Stimulated activated CD4-positive, alpha-beta T cell treated with anti-CD3 and anti-CD28 coated beads, Interleukin-4, amount 100 ng/mL, for 1 hour (primary cell): Measurements from ENCODE around the gene HNF4A.
"Not testable (repeated sequence)": the region's sequence is repeated elsewhere in the genome, so short reads cannot be mapped to it uniquely, and the experiment has no call there.

Source experiments
- DNase-seq: peaks from one replicate; pipeline ENCODE4 v3.0.0-alpha.2; 2020

The HNF4A gene

GRCh38 chr20:44447827-44448419, 92.4 kb downstream of the HNF4A start:
- no peak for DNase-seq

- no peak for DNase-seq
Measured at GRCh38 chr20:44448753-44449546, 93.5 kb downstream of the HNF4A start.

- no peak for DNase-seq
Measured at GRCh38 chr20:44449864-44450263, 94.4 kb downstream of the HNF4A start.

- no peak for DNase-seq
Measured at GRCh38 chr20:44450281-44450889, 94.9 kb downstream of the HNF4A start.

- DNase-seq, result no peak
Measured at GRCh38 chr20:44450903-44451450, 95.5 kb downstream of the HNF4A start.

- no peak for DNase-seq
Measured at GRCh38 chr20:44454306-44454963, 98.9 kb downstream of the HNF4A start.

GRCh38 chr20:44455126-44455525, 99.6 kb downstream of the HNF4A start:
- no peak for DNase-seq

- no peak for DNase-seq
Measured at GRCh38 chr20:44456611-44457010, 101.1 kb downstream of the HNF4A start.

- DNase-seq, result no peak
Measured at GRCh38 chr20:44457016-44457415, 101.5 kb downstream of the HNF4A start.

GRCh38 chr20:44459271-44459670, 103.8 kb downstream of the HNF4A start:
- DNase-seq, result no peak

- no peak for DNase-seq
Measured at GRCh38 chr20:44460795-44461141, 105.3 kb downstream of the HNF4A start.

GRCh38 chr20:44461142-44461802, 105.8 kb downstream of the HNF4A start:
- no peak for DNase-seq

GRCh38 chr20:44461803-44462174, 106.3 kb downstream of the HNF4A start:
- no peak for DNase-seq

GRCh38 chr20:44463466-44463865, 108.0 kb downstream of the HNF4A start:
- no peak for DNase-seq

- no peak for DNase-seq
Measured at GRCh38 chr20:44464514-44464913, 109.0 kb downstream of the HNF4A start.

GRCh38 chr20:44465001-44465560, 109.6 kb downstream of the HNF4A start:
- no peak for DNase-seq

GRCh38 chr20:44467289-44467883, 111.9 kb downstream of the HNF4A start:
- DNase-seq, result no peak

GRCh38 chr20:44468044-44468782, 112.7 kb downstream of the HNF4A start:
- DNase-seq, result no peak

GRCh38 chr20:44470327-44470726, 114.8 kb downstream of the HNF4A start:
- DNase-seq, result no peak

- DNase-seq, result no peak
Measured at GRCh38 chr20:44471481-44471882, 116.0 kb downstream of the HNF4A start.

GRCh38 chr20:44472283-44472682, 116.8 kb downstream of the HNF4A start:
- not testable (repeated sequence) for DNase-seq

- DNase-seq, result no peak
Measured at GRCh38 chr20:44475372-44475693, 119.8 kb downstream of the HNF4A start.
